ENCODE results near the gene MKS1.
A peak's percentile ranks its signal among the peaks of the same experiment; 100 is the strongest.

Gene MKS1

GRCh38 chr17:58249270-58250133 is 30.4 kb upstream of the MKS1 start:
- peaks cover 12% of the 10 kb centered on the region for H3K4me1 Mint-ChIP-seq
- DNase-seq (ENCODE audit: low spot score in 2 of 2) (peak; percentile 82 to 92), ATAC-seq (ENCODE audit: low read depth) (peak; percentile 93)
- peaks cover 8% of the 10 kb centered on the region for H3K27me3 Mint-ChIP-seq
- no peaks in the 10 kb centered on the region for H3K36me3 Mint-ChIP-seq
- H3K9me3 Mint-ChIP-seq = no peaks in the 10 kb centered on the region
- H3K4me3 Mint-ChIP-seq = peak overlapping the region; percentile 89
- H3K27ac Mint-ChIP-seq = no peak overlapping the region

- H3K27ac Mint-ChIP-seq = no peak overlapping the region
- DNase-seq (ENCODE audit: low spot score in 2 of 2) (peak in 1 of 2 donors; percentile 10), ATAC-seq (ENCODE audit: low read depth) (no peak)
- H3K4me1 Mint-ChIP-seq = peaks cover 16% of the 10 kb centered on the region
- H3K9me3 Mint-ChIP-seq = no peaks in the 10 kb centered on the region
- H3K27me3 Mint-ChIP-seq = peaks cover 12% of the 10 kb centered on the region
- H3K4me3 Mint-ChIP-seq = peak overlapping the region; percentile 89
- H3K36me3 Mint-ChIP-seq = peaks cover 1% of the 10 kb centered on the region
Observed at GRCh38 chr17:58248955-58249269, 29.9 kb upstream of the MKS1 start.

- Mint-ChIP-seq H3K9me3 (no peaks in the 10 kb centered on the region), H3K27me3 (peaks cover 21% of the 10 kb centered on the region), H3K4me3 (no peak overlapping the region), H3K36me3 (peaks cover 1% of the 10 kb centered on the region), H3K4me1 (peaks cover 16% of the 10 kb centered on the region), H3K27ac (no peak overlapping the region)
- ATAC-seq (ENCODE audit: low read depth) (no peak), DNase-seq (ENCODE audit: low spot score in 2 of 2) (peak in 1 of 2 donors; percentile 10)
Observed at GRCh38 chr17:58247511-58248363, 28.7 kb upstream of the MKS1 start.

- ATAC-seq (ENCODE audit: low read depth) = no peak
- Mint-ChIP-seq H3K4me1 (peaks cover 16% of the 10 kb centered on the region), H3K27ac (no peak overlapping the region)
Observed at GRCh38 chr17:58246781-58247180, 27.7 kb upstream of the MKS1 start.

GRCh38 chr17:58246104-58246740 is 27.2 kb upstream of the MKS1 start:
- no peak for ATAC-seq (ENCODE audit: low read depth)
- H3K4me3 Mint-ChIP-seq = no peak overlapping the region
- no peaks in the 10 kb centered on the region for H3K9me3 Mint-ChIP-seq
- H3K27me3 Mint-ChIP-seq = peaks cover 26% of the 10 kb centered on the region
- peaks cover 16% of the 10 kb centered on the region for H3K4me1 Mint-ChIP-seq
- peaks cover 1% of the 10 kb centered on the region for H3K36me3 Mint-ChIP-seq
- peak in 1 of 2 donors; percentile 7 for DNase-seq (ENCODE audit: low spot score in 2 of 2)
- no peak overlapping the region for H3K27ac Mint-ChIP-seq

More at GRCh38 chr17:58246781-58247180, 27.7 kb upstream of the MKS1 start:
- Mint-ChIP-seq H3K4me3 (no peak overlapping the region), H3K36me3 (peaks cover 1% of the 10 kb centered on the region), H3K9me3 (no peaks in the 10 kb centered on the region), H3K27me3 (peaks cover 23% of the 10 kb centered on the region)
- no peak for DNase-seq (ENCODE audit: low spot score in 2 of 2)

- H3K27me3 Mint-ChIP-seq = peaks cover 26% of the 10 kb centered on the region
- DNase-seq (ENCODE audit: low spot score in 2 of 2) = no peak
- peaks cover 16% of the 10 kb centered on the region for H3K4me1 Mint-ChIP-seq
Observed at GRCh38 chr17:58245428-58246103, 26.5 kb upstream of the MKS1 start.

GRCh38 chr17:58244963-58245362 is 25.9 kb upstream of the MKS1 start:
- no peak overlapping the region for H3K27ac Mint-ChIP-seq
- ATAC-seq (ENCODE audit: low read depth) = no peak
- H3K27me3 Mint-ChIP-seq = peaks cover 26% of the 10 kb centered on the region

More at GRCh38 chr17:58245428-58246103, 26.5 kb upstream of the MKS1 start:
- H3K9me3 Mint-ChIP-seq = no peaks in the 10 kb centered on the region
- H3K4me3 Mint-ChIP-seq = no peak overlapping the region
- H3K27ac Mint-ChIP-seq = no peak overlapping the region
- no peak for ATAC-seq (ENCODE audit: low read depth)
- peaks cover 1% of the 10 kb centered on the region for H3K36me3 Mint-ChIP-seq

GRCh38 chr17:58242171-58242784 is 23.2 kb upstream of the MKS1 start:
- H3K27ac Mint-ChIP-seq = no peak overlapping the region
- H3K4me1 Mint-ChIP-seq = peaks cover 4% of the 10 kb centered on the region
- H3K4me3 Mint-ChIP-seq = no peak overlapping the region
- H3K27me3 Mint-ChIP-seq = peaks cover 29% of the 10 kb centered on the region
- no peaks in the 10 kb centered on the region for H3K9me3 Mint-ChIP-seq
- no peak for ATAC-seq (ENCODE audit: low read depth)
- H3K36me3 Mint-ChIP-seq = peaks cover 1% of the 10 kb centered on the region
- no peak for DNase-seq (ENCODE audit: low spot score in 2 of 2)

More at GRCh38 chr17:58244963-58245362, 25.9 kb upstream of the MKS1 start:
- no peak overlapping the region for H3K4me3 Mint-ChIP-seq
- no peaks in the 10 kb centered on the region for H3K9me3 Mint-ChIP-seq
- peaks cover 1% of the 10 kb centered on the region for H3K36me3 Mint-ChIP-seq
- peaks cover 12% of the 10 kb centered on the region for H3K4me1 Mint-ChIP-seq
- no peak for DNase-seq (ENCODE audit: low spot score in 2 of 2)

GRCh38 chr17:58239987-58240386 is 20.9 kb upstream of the MKS1 start:
- Mint-ChIP-seq H3K36me3 (peaks cover 1% of the 10 kb centered on the region), H3K4me1 (peaks cover 4% of the 10 kb centered on the region), H3K4me3 (no peak overlapping the region), H3K27ac (no peak overlapping the region), H3K9me3 (no peaks in the 10 kb centered on the region), H3K27me3 (peaks cover 20% of the 10 kb centered on the region)
- ATAC-seq (ENCODE audit: low read depth) (no peak), DNase-seq (ENCODE audit: low spot score in 2 of 2) (no peak)

- ATAC-seq (ENCODE audit: low read depth) (no peak), DNase-seq (ENCODE audit: low spot score in 2 of 2) (no peak)
- H3K9me3 Mint-ChIP-seq = no peaks in the 10 kb centered on the region
- peaks cover 6% of the 10 kb centered on the region for H3K4me1 Mint-ChIP-seq
- H3K4me3 Mint-ChIP-seq = no peak within 1 kb of the TSS
- H3K27me3 Mint-ChIP-seq = peaks cover 11% of the 10 kb centered on the region
- H3K36me3 Mint-ChIP-seq = no peaks in the 10 kb centered on the region
- no peak within 1 kb of the TSS for H3K27ac Mint-ChIP-seq
Observed at GRCh38 chr17:58238147-58238634, 19.1 kb upstream of the MKS1 start, which contains the start of gene LPO. Gene LPO, plus strand, starts transcription at chr17:58238584. Its CDS starts 4,396 bp downstream, at chr17:58242980.

- ATAC-seq (ENCODE audit: low read depth) = no peak
- H3K27me3 Mint-ChIP-seq = peaks cover 3% of the 10 kb centered on the region
- no peak overlapping the region for H3K27ac Mint-ChIP-seq
Observed at GRCh38 chr17:58236394-58236793, 17.3 kb upstream of the MKS1 start.

GRCh38 chr17:58235821-58236220 is 16.8 kb upstream of the MKS1 start:
- H3K27me3 Mint-ChIP-seq = peaks cover 3% of the 10 kb centered on the region
- ATAC-seq (ENCODE audit: low read depth) = no peak
- no peaks in the 10 kb centered on the region for H3K9me3 Mint-ChIP-seq
- no peak overlapping the region for H3K27ac Mint-ChIP-seq
- H3K4me1 Mint-ChIP-seq = peaks cover 17% of the 10 kb centered on the region
- no peak overlapping the region for H3K4me3 Mint-ChIP-seq
- no peak for DNase-seq (ENCODE audit: low spot score in 2 of 2)
- no peaks in the 10 kb centered on the region for H3K36me3 Mint-ChIP-seq

More at GRCh38 chr17:58236394-58236793, 17.3 kb upstream of the MKS1 start:
- Mint-ChIP-seq H3K36me3 (no peaks in the 10 kb centered on the region), H3K4me3 (no peak overlapping the region), H3K9me3 (no peaks in the 10 kb centered on the region), H3K4me1 (peaks cover 17% of the 10 kb centered on the region)
- DNase-seq (ENCODE audit: low spot score in 2 of 2) = no peak

GRCh38 chr17:58234512-58234911 is 15.5 kb upstream of the MKS1 start:
- H3K36me3 Mint-ChIP-seq = no peaks in the 10 kb centered on the region
- no peak for DNase-seq (ENCODE audit: low spot score in 2 of 2)
- H3K27me3 Mint-ChIP-seq = no peaks in the 10 kb centered on the region
- no peak overlapping the region for H3K4me3 Mint-ChIP-seq
- no peak overlapping the region for H3K27ac Mint-ChIP-seq
- peaks cover 17% of the 10 kb centered on the region for H3K4me1 Mint-ChIP-seq
- H3K9me3 Mint-ChIP-seq = no peaks in the 10 kb centered on the region
- ATAC-seq (ENCODE audit: low read depth) = no peak

Measured in memory B cell (primary cell).